HTR-8/SVneo (cell line): ENCODE results near the gene DLGAP1.

Experiments
- DNase-seq: peaks from one replicate; pipeline ENCODE4 v3.0.0; 2011; ENCODE audit warnings: low spot score, mixed read lengths; ENCODE audit not compliant: insufficient read length
- FAIRE-seq: peaks from 2 replicates; lab custom pipeline; 2011; peaks lifted over from hg19 to GRCh38; lab: Jason Lieb, UNC

The DLGAP1 gene

GRCh38 chr18:3851159-3851558 is 603.9 kb downstream of the DLGAP1 start:
- no peak for DNase-seq
- no peak for FAIRE-seq

- no peak for DNase-seq
- FAIRE-seq, result no peak
Observed at GRCh38 chr18:3848316-3848715, 606.8 kb downstream of the DLGAP1 start.

- DNase-seq, result no peak
- FAIRE-seq, result no peak
Observed at GRCh38 chr18:3845161-3845560, 609.9 kb downstream of the DLGAP1 start.

GRCh38 chr18:3842844-3843243 is 612.3 kb downstream of the DLGAP1 start:
- DNase-seq (no peak), FAIRE-seq (no peak)

- FAIRE-seq (no peak), DNase-seq (no peak)
Observed at GRCh38 chr18:3840766-3841165, 614.3 kb downstream of the DLGAP1 start.

GRCh38 chr18:3839581-3839981 is 615.5 kb downstream of the DLGAP1 start:
- DNase-seq (no peak), FAIRE-seq (no peak)

GRCh38 chr18:3836483-3837335 is 618.4 kb downstream of the DLGAP1 start:
- no peak for FAIRE-seq
- no peak for DNase-seq

- DNase-seq (no peak), FAIRE-seq (no peak)
Observed at GRCh38 chr18:3832025-3832638, 623.0 kb downstream of the DLGAP1 start.

GRCh38 chr18:3830604-3831003 is 624.5 kb downstream of the DLGAP1 start:
- no peak for DNase-seq
- FAIRE-seq, result no peak

GRCh38 chr18:3827236-3827845 is 627.8 kb downstream of the DLGAP1 start:
- no peak for DNase-seq
- FAIRE-seq, result no peak

GRCh38 chr18:3826021-3826420 is 629.1 kb downstream of the DLGAP1 start:
- DNase-seq, result no peak
- FAIRE-seq, result no peak

- DNase-seq, result no peak
- FAIRE-seq, result no peak
Observed at GRCh38 chr18:3824101-3824500, 631.0 kb downstream of the DLGAP1 start.

GRCh38 chr18:3823073-3823472 is 632.0 kb downstream of the DLGAP1 start:
- no peak for FAIRE-seq

GRCh38 chr18:3821524-3821923 is 633.6 kb downstream of the DLGAP1 start:
- no peak for FAIRE-seq
- DNase-seq, result no peak

More at GRCh38 chr18:3823073-3823472, 632.0 kb downstream of the DLGAP1 start:
- DNase-seq, result no peak

- no peak for DNase-seq
- no peak for FAIRE-seq
Observed at GRCh38 chr18:3819961-3820360, 635.1 kb downstream of the DLGAP1 start.

GRCh38 chr18:3816610-3817363 is 638.3 kb downstream of the DLGAP1 start:
- peak; percentile 25 for DNase-seq

GRCh38 chr18:3815991-3816390 is 639.1 kb downstream of the DLGAP1 start:
- FAIRE-seq (no peak), DNase-seq (no peak)

More at GRCh38 chr18:3816610-3817363, 638.3 kb downstream of the DLGAP1 start:
- FAIRE-seq, result no peak

- DNase-seq (no peak), FAIRE-seq (no peak)
Observed at GRCh38 chr18:3814816-3815215, 640.3 kb downstream of the DLGAP1 start.

- FAIRE-seq (no peak), DNase-seq (no peak)
Observed at GRCh38 chr18:3810296-3810695, 644.8 kb downstream of the DLGAP1 start.

- DNase-seq (no peak), FAIRE-seq (no peak)
Observed at GRCh38 chr18:3808985-3809780, 645.9 kb downstream of the DLGAP1 start.
